ENCODE results near the gene ASPSCR1. TPM values are rescaled to one million over a fixed set of nuclear protein-coding genes. Genes with fewer than 3 reads are reported as not detected.

ASPSCR1 gene
- total and polyA plus RNA-seq, 9 of the 15 experiments (the other 6 are each of a cell fraction or from before 2014, with no cell fraction given): 0.90 to 36.9 (median 11.6) TPM

GRCh38 chr17:81960130-81960958 is 17.1 kb upstream of the ASPSCR1 start (continued):
- TF ChIP-seq MYBL2 (IDR thresholded peaks at IDR 0.05; ENCODE audit: low read depth) (no peak), MYBL2 (CRISPR knock-in tag; IDR thresholded peaks at IDR 0.05; ENCODE audit: borderline replicate concordance) (no peak), ZBTB7A (IDR thresholded peaks at IDR 0.05; ENCODE audit: borderline replicate concordance, control insufficient read depth, low read depth, low read length) (0 out of 2 replicates have a peak, but pooled peaks have one; percentile 17), ETV5 (CRISPR knock-in tag; IDR thresholded peaks at IDR 0.05; ENCODE audit: low read depth) (no peak), YY1 (IDR thresholded peaks at IDR 0.05; ENCODE audit: borderline replicate concordance in 1 of 3, control insufficient read depth in 1 of 3, extremely low read depth in 1 of 3, insufficient read depth in 3 of 3, insufficient read length in 1 of 3, insufficient replicate concordance in 2 of 3, low read depth in 1 of 3, low read length in 2 of 3) (no peak), UBTF (IDR thresholded peaks at IDR 0.05; ENCODE audit: borderline replicate concordance in 1 of 2, low read depth in 2 of 2, low read length in 2 of 2) (0 out of 4 replicates have a peak, but pooled peaks have one; percentile 57), USF1 (CRISPR knock-in tag; IDR thresholded peaks at IDR 0.05) (0 out of 2 replicates have a peak, but pooled peaks have one; percentile 10), EP300 (IDR thresholded peaks at IDR 0.05; ENCODE audit: low read length) (no peak), KDM5B (IDR thresholded peaks at IDR 0.05; ENCODE audit: insufficient replicate concordance, low read depth, low read length) (peak; percentile 20), NCOA6 (IDR thresholded peaks at IDR 0.05) (peak; percentile 89), NRF1 (conservative IDR thresholded peaks at IDR 0.05 in 1 of 2, IDR thresholded peaks at IDR 0.05 in 1 of 2) (peak in 1 of 2 experiments; percentile 41; a peak in 2 of 4 replicates), E2F6 (IDR thresholded peaks at IDR 0.05; ENCODE audit: borderline replicate concordance in 1 of 2, extremely low read depth in 1 of 2, insufficient read depth in 1 of 2, insufficient read length in 1 of 2, low read depth in 1 of 2, low read length in 1 of 2, poor library complexity in 1 of 2, severe bottlenecking in 1 of 2) (peak in 1 of 2 experiments; percentile 38), EGR1 (conservative IDR thresholded peaks at IDR 0.05) (peak; percentile 63), NFIC (IDR thresholded peaks at IDR 0.05) (peak; percentile 70), ATF3 (IDR thresholded peaks at IDR 0.05) (no peak), ATF3 (CRISPR knock-in tag; conservative IDR thresholded peaks at IDR 0.05) (no peak), ZKSCAN3 (CRISPR knock-in tag; IDR thresholded peaks at IDR 0.05) (no peak), EZH2 (IDR thresholded peaks at IDR 0.05; ENCODE audit: borderline replicate concordance, low read depth, low read length) (no peak), PURB (CRISPR knock-in tag; IDR thresholded peaks at IDR 0.05; ENCODE audit: low read depth) (no peak), SREBF1 (IDR thresholded peaks at IDR 0.05; ENCODE audit: borderline replicate concordance, low read depth, low read length) (no peak), ZNF239 (CRISPR knock-in tag; IDR thresholded peaks at IDR 0.05) (no peak)

All from K562 (cell line).